ENCODE measurements around the gene TEK. TPM values are rescaled to one million over a fixed set of nuclear protein-coding genes. Genes with fewer than 3 reads are reported as not detected.
A peak's percentile ranks its signal among the peaks of the same experiment; 100 is the strongest.

The TEK gene
- total RNA-seq, 3 donors from 2014 or later = 5.9 to 15.2 (median 14.4) TPM

GRCh38 chr9:27109621-27110020 lies 596 bp downstream of the TEK start:
- Histone ChIP-seq H3K36me3 (no peaks in the 10 kb centered on the region), H3K27me3 (no peaks in the 10 kb centered on the region), H3K4me1 (no peaks in the 10 kb centered on the region), H3K27ac (no peak overlapping the region), H3K9me3 (no peaks in the 10 kb centered on the region), H3K4me3 (peak overlapping the region; percentile 15 to 54 (median 27))
- DNase-seq (ENCODE audit: low spot score in 2 of 2) = no peak
- intact Hi-C loops (cut with DNase I; ENCODE audit: low total_unique reads) = no loop called here
- TF ChIP-seq POLR2A (IDR thresholded peaks at IDR 0.05) (no peak), CTCF (IDR thresholded peaks at IDR 0.05) (no peak), POLR2AphosphoS5 (IDR thresholded peaks at IDR 0.05) (no peak)

GRCh38 chr9:27110181-27110580 lies 1.2 kb downstream of the TEK start:
- Histone ChIP-seq H3K4me3 (peak overlapping the region in 2 of 3 donors; percentile 27 to 28), H3K9me3 (no peaks in the 10 kb centered on the region), H3K27ac (peak overlapping the region in 1 of 2 donors; percentile 43), H3K4me1 (no peaks in the 10 kb centered on the region), H3K36me3 (no peaks in the 10 kb centered on the region), H3K27me3 (no peaks in the 10 kb centered on the region)
- TF ChIP-seq POLR2AphosphoS5 (IDR thresholded peaks at IDR 0.05) (no peak), CTCF (IDR thresholded peaks at IDR 0.05) (no peak), POLR2A (IDR thresholded peaks at IDR 0.05) (no peak)
- no peak for DNase-seq (ENCODE audit: low spot score in 2 of 2)
- intact Hi-C loops (cut with DNase I; ENCODE audit: low total_unique reads) = no loop called here

GRCh38 chr9:27112235-27112634 lies 3.2 kb downstream of the TEK start:
- TF ChIP-seq CTCF (IDR thresholded peaks at IDR 0.05) (no peak), POLR2A (IDR thresholded peaks at IDR 0.05) (no peak), POLR2AphosphoS5 (IDR thresholded peaks at IDR 0.05) (no peak)
- no peaks in the 10 kb centered on the region for H3K4me1 ChIP-seq
- no peaks in the 10 kb centered on the region for H3K27me3 ChIP-seq
- no peaks in the 10 kb centered on the region for H3K36me3 ChIP-seq
- intact Hi-C loops (cut with DNase I; ENCODE audit: low total_unique reads) = no loop called here
- H3K27ac ChIP-seq = peak overlapping the region in 1 of 2 donors; percentile 52
- no peak overlapping the region for H3K4me3 ChIP-seq
- H3K9me3 ChIP-seq = no peaks in the 10 kb centered on the region
- no peak for DNase-seq (ENCODE audit: low spot score in 2 of 2)

GRCh38 chr9:27117489-27118135 lies 8.6 kb downstream of the TEK start:
- Histone ChIP-seq H3K36me3 (no peaks in the 10 kb centered on the region), H3K27me3 (no peaks in the 10 kb centered on the region), H3K27ac (peak overlapping the region in 1 of 2 donors; percentile 83), H3K4me1 (no peaks in the 10 kb centered on the region), H3K9me3 (no peaks in the 10 kb centered on the region), H3K4me3 (no peak overlapping the region)
- intact Hi-C loops (cut with DNase I; ENCODE audit: low total_unique reads) = no loop called here
- TF ChIP-seq POLR2AphosphoS5 (IDR thresholded peaks at IDR 0.05) (peak in 1 of 3 donors; percentile 38), POLR2A (IDR thresholded peaks at IDR 0.05) (no peak)
- DNase-seq (ENCODE audit: low spot score in 2 of 2) = no peak

GRCh38 chr9:27118916-27119315 lies 9.9 kb downstream of the TEK start:
- H3K4me3 ChIP-seq = no peak overlapping the region
- H3K36me3 ChIP-seq = no peaks in the 10 kb centered on the region
- no peaks in the 10 kb centered on the region for H3K9me3 ChIP-seq
- no peaks in the 10 kb centered on the region for H3K27me3 ChIP-seq
- intact Hi-C loops (cut with DNase I; ENCODE audit: low total_unique reads) = no loop called here
- no peaks in the 10 kb centered on the region for H3K4me1 ChIP-seq
- TF ChIP-seq POLR2A (IDR thresholded peaks at IDR 0.05) (no peak), POLR2AphosphoS5 (IDR thresholded peaks at IDR 0.05) (no peak), CTCF (IDR thresholded peaks at IDR 0.05) (no peak)
- peak overlapping the region in 1 of 2 donors; percentile 83 for H3K27ac ChIP-seq
- no peak for DNase-seq (ENCODE audit: low spot score in 2 of 2)
